HEK293T (cell line): ENCODE measurements around the gene HMX3.

Experiments
- BHLHE40 ChIP-seq: fragments of 450-650 bp; IDR thresholded peaks from 2 replicates; pipeline ENCODE4 v1.6.1; 2016; ENCODE audit warnings: mild to moderate bottlenecking, moderate library complexity, borderline replicate concordance
- CTBP1 ChIP-seq: fragments of 450-650 bp; IDR thresholded peaks from 2 replicates; pipeline ENCODE4 v1.6.1; 2016; ENCODE audit warnings: borderline replicate concordance
- ELF4 ChIP-seq: fragments of 450-650 bp; IDR thresholded peaks from 2 replicates; pipeline ENCODE4 v1.6.1; 2017; ENCODE audit warnings: antibody characterized with exemption
- FOXA1 ChIP-seq: fragments of 450-650 bp; IDR thresholded peaks from 2 replicates; pipeline ENCODE4 v1.6.1; 2016; ENCODE audit warnings: mild to moderate bottlenecking
- FOXM1 ChIP-seq: fragments of 450-650 bp; IDR thresholded peaks from 2 replicates; pipeline ENCODE4 v1.6.1; 2017; ENCODE audit warnings: mild to moderate bottlenecking, borderline replicate concordance
- HDGF ChIP-seq: fragments of 450-650 bp; IDR thresholded peaks from 2 replicates; pipeline ENCODE4 v1.6.1; 2017; ENCODE audit warnings: antibody characterized with exemption, borderline replicate concordance
- PKNOX1 ChIP-seq: fragments of 450-650 bp; IDR thresholded peaks from 2 replicates; pipeline ENCODE4 v1.6.1; 2016
- SP1 ChIP-seq: fragments of 450-650 bp; IDR thresholded peaks from 2 replicates; pipeline ENCODE4 v1.6.1; 2017
- SUZ12 ChIP-seq: fragments of 450-650 bp; IDR thresholded peaks from 2 replicates; pipeline ENCODE4 v1.6.1; 2016; ENCODE audit warnings: mild to moderate bottlenecking
- ZNF384 ChIP-seq: fragments of 450-650 bp; IDR thresholded peaks from 2 replicates; pipeline ENCODE4 v1.6.1; 2016

DNA sequence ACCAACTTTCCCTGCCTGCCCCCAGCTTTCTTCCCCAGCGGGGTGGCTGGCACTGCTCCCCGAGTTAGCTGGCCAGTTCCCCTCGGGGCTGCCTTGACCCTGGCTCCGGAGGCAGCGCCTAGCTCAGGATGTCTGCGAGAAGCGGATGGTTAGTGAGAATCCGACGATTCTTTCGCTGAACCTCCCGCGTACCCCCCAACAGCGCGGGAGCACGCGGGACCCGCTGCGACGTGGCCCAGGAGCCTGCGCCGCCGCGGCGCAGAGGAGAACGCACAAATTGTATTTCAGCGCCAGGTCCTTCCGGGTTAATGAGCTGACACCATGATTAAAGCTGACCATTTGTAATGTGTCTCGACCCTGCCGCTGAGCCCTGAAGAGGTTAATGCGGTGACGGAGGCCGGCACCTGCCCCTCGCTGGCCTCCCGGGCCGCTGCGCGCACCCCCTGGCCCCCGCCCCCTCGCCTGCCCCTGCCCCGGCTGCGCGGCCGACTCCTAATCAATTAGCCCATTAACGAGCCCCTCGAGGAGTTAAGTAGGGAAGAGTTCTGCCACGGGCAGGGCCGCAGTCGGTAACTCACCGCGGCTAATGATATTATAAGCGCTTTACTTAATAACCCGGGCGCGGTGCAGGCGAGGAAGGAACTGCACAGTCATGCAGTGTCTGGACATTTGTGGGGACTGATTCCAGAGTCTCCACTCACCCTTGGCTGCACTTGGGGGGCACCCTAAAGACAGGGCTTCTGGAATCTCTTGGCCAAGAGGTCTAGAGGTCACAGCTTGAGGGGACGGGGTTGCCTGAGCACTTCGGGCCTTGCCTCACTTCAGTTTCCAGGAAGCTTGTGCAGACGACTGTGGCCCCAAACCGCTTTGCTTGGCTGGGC, 10.5 kb downstream of the HMX3 start:
- TF ChIP-seq ZNF384 = no peak
- no peak for TF ChIP-seq BHLHE40
- TF ChIP-seq ELF4 = no peak
- no peak for TF ChIP-seq CTBP1
- no peak for TF ChIP-seq SUZ12
- no peak for TF ChIP-seq FOXA1
- no peak for TF ChIP-seq FOXM1
- TF ChIP-seq PKNOX1 = no peak
- TF ChIP-seq HDGF = no peak
- TF ChIP-seq SP1 = no peak
